Esophagus muscularis mucosa (tissue), 3 donors: ENCODE data around the gene PRPF38B.

Source experiments
- POLR2A ChIP-seq: fragments of 450-650 bp; IDR thresholded peaks from one replicate; pipeline ENCODE4 v1.6.1; 2017; ENCODE audit warnings: antibody characterized with exemption, moderate library complexity, mild to moderate bottlenecking, low read depth
- POLR2AphosphoS5 ChIP-seq, 2 donors: sonication (generic); formaldehyde crosslinking; IDR thresholded peaks; one replicate each; pipeline ENCODE4 v1.6.1; 2017; ENCODE audit warnings: antibody characterized with exemption in 2 of 2
- TF ChIP-seq, protein P1 (sequence below), 3 experiments: fragments of 200-600 bp in 2 of 3; fragments of 450-650 bp in 1 of 3; sonication (generic) in 2 of 3; IDR thresholded peaks; one replicate each; pipeline ENCODE4 v1.5.1; 2017 to 2019; ENCODE audit warnings: antibody characterized with exemption in 3 of 3, mild to moderate bottlenecking in 2 of 3, moderate library complexity in 1 of 3

DNA sequence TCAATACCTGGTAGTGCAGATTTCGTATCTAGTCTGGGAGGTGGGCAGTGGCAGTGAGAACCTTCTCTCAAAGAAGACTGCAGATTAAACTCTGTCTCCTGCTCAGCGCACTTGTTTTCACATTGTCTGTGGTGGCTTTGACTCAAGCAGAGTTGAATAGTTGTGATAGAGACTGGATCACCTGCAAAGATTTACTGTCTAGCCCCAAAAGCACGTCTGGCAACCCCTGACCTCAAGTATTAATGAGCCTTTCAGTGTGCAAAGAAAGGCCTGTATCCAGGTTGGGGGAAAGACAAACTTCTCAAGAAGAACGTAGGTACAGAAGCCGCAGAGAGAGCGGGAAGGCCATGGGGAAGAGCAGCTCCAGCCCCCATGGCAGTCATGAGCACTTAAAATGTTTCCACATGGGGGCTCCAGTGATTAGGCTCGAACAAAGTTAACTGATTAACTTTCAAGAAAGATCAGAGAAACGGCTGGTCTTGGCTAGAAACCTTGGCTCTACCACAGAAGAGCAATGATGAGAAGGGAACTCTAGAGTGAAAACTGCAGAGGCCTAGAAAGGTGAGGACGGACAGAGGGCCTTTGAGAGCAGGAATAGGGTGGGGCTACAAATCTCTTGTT is 46.4 kb upstream of the PRPF38B start:
- TF ChIP-seq, protein P1, sequence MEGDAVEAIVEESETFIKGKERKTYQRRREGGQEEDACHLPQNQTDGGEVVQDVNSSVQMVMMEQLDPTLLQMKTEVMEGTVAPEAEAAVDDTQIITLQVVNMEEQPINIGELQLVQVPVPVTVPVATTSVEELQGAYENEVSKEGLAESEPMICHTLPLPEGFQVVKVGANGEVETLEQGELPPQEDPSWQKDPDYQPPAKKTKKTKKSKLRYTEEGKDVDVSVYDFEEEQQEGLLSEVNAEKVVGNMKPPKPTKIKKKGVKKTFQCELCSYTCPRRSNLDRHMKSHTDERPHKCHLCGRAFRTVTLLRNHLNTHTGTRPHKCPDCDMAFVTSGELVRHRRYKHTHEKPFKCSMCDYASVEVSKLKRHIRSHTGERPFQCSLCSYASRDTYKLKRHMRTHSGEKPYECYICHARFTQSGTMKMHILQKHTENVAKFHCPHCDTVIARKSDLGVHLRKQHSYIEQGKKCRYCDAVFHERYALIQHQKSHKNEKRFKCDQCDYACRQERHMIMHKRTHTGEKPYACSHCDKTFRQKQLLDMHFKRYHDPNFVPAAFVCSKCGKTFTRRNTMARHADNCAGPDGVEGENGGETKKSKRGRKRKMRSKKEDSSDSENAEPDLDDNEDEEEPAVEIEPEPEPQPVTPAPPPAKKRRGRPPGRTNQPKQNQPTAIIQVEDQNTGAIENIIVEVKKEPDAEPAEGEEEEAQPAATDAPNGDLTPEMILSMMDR (IDR thresholded peaks at IDR 0.05), result no peak
- TF ChIP-seq POLR2A, result no peak
- TF ChIP-seq POLR2AphosphoS5 (IDR thresholded peaks at IDR 0.05), result no peak
